Amniotic stem cell (primary cell): Measurements from ENCODE around the gene SPTLC2.
"Not testable (repeated sequence)": the region's sequence is repeated elsewhere in the genome, so short reads cannot be mapped to it uniquely, and the experiment has no call there.

Experiments
- DNase-seq: peaks from one replicate; lab custom pipeline; 2025; lab: John Stamatoyannopoulos, UW

The SPTLC2 gene

DNA sequence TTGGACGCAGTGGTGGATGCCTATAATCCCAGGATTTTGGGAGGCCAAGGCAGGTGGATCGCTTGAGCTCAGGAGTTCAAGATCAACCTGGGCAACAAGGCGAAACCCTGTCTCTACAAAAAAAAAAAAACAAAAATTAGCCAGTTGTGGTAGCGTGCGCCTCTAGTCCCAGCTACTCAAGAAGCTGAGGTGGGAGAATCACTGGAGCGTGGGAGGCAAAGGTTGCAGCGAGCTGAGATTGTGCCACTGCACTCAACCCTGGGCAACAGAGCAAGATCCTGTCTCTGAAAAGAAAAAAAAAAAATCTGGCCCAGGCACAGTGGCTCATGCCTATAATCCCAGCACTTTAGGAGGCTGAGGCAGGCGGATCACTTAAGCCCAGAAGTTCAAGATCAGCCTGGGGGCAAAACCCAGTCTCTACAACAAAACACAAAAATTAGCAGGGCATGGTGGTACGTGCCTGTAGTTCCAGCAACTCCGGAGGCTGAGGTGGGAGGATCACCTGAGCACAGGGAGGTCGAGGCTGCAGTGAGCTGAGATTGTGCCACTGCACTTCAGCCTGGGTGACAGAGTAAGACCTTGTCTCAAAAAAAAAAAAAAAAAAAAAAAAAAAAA, 27.9 kb downstream of the SPTLC2 start:
- DNase-seq: not testable (repeated sequence)

DNA sequence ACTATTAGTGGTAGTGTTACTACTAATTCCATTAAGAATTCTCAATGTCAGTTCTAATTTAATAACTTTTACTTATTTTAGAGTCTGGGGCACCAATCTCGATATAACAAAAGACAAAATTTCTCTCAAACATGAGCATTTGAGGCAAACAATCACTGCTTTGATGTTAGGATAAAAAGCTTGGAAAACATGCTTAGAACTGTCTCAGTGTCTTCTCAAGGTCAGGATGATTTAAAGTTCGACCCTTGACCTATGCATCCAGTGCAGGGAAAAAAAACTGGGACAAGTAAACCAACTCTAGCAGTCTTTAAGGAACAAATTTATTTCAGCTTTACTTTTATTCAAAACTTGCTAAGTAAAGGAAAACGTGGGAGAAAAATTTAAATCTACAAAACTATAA, 31.1 kb downstream of the SPTLC2 start:
- DNase-seq: no peak

DNA sequence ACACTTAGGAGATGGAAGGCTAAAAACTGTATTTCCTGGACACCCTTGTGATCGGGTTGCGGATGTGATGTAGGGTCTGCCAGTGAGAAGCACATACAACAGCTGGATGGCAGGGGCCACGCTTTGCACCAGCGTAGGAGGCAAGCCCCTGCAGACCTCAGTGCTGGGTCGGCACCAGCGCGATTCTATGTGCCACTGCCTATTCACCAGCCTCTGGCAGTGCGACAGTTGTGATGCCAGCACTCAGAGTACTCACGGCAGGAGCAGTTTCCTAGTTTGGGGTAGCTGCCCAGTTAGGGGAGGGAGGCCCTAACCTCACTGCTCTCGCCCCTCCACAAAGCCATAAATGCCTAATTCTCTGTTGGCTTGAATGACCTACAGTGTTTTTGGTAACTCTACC, 31.6 kb downstream of the SPTLC2 start:
- DNase-seq: no peak

DNA sequence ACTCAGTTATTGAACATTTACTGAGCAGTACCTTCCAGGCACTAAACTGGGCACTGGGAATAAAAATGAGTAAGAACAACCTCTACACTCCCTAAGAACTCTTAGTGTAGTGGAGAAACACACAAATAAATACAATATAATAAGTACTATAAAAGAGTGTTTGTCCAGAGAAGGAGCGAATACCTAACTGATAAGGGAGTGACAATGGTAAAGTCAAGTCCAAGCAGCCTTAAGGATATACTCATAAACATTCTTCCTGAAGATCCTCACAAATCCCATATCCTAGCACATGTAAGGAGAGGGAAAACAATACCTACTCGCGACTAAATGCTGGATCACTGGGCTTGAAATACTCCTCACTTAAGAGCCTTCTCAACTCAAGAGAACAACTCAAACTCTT, 32.8 kb downstream of the SPTLC2 start:
- DNase-seq: no peak

GRCh38 chr14:77582511-77582910, 33.9 kb downstream of the SPTLC2 start:
- no peak for DNase-seq

DNA sequence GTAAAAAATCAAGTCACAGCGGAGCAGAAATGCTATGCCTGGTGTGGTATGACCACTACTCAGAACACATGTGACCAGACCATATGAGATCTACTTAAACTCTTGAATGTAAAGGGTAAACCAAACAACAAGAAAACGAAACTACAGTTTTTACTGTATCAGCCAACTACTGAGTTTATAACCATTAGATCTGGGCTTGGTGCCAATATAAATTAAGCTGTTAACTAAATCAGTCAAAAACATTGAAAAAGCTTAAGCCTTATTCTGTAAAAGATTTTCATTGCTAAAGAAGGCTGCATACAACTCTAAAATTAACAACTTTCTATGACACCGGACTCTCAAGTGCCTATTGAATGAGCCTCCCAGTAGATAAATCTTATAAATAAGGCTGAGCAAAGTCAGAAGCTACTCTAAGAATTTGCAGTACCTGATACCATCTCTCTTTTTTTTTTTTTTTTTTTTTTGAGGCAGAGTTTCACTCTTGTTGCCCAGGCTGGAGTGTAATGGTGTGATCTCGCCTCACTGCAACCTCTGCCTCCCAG, 35.4 kb downstream of the SPTLC2 start:
- peak; percentile 45 for DNase-seq

- DNase-seq: no peak
Measured at GRCh38 chr14:77580477-77580876, 36.0 kb downstream of the SPTLC2 start.

- DNase-seq: no peak
Measured at GRCh38 chr14:77579780-77580179, 36.7 kb downstream of the SPTLC2 start.

DNA sequence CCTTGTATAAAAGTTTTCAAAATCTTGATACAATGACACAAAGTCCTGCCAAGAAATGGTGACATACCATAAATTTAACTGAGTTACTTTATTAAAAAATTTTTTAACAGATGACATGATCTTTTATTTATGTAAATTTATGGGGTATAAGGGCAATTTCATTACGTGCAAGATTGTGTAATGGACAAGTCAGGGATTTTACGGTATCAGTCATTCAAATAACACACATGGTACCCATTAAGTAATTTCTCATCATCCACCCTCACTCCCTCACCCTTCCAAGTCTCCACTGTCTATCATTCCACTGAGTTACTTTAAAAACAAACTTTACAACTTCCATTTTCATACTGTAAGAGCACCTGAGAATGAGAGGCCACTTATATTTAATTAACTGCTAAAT, 37.4 kb downstream of the SPTLC2 start:
- DNase-seq: no peak

DNA sequence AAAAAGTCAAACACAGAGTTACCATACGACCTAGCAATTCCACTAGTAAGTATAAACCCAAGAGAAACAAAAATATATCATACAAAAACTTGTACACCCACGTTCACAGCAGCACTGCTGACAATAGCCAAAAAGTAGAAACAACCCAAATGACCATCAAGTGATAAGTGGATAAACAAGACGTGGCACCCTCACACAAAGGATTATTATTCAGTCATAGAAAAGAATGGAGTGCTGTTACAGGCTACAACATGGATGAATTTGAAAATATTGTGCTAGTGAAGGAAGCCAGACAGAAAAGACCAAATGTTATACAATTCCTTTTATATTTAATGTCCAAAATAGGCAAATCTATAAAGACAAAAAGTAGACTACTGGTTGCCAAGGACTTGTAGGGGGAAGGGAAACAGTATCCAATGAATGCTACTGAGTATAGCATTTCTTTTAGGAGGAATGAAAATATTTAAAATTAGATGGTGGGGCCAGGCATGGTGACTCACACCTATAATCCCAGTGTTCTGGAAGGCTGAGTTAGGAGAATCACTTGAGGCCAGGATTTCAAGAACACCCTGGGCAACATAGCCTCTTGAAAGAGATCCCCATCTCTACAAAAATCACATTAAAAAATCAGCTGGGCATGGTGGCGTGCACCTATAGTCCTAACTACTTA, 41.9 kb downstream of the SPTLC2 start:
- DNase-seq: no peak

DNA sequence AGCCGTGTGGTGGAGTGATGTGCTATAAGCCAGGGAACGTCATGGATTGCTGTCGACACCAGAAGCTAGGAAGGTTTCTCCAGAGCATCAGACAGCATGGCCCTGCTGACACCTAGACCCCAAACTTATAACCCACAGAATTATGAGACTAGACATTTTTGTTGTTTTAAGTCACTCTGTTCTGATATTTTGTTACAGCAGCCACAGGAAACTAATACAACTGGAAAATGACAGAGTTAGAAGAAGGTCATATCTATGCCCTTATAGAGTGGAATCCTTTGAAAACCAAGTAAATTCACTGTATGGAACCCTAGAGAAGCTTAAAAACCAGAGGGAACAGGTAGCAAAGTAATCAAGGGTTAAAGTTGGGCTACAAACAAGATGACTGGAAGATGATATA, 42.5 kb downstream of the SPTLC2 start:
- DNase-seq: no peak

DNA sequence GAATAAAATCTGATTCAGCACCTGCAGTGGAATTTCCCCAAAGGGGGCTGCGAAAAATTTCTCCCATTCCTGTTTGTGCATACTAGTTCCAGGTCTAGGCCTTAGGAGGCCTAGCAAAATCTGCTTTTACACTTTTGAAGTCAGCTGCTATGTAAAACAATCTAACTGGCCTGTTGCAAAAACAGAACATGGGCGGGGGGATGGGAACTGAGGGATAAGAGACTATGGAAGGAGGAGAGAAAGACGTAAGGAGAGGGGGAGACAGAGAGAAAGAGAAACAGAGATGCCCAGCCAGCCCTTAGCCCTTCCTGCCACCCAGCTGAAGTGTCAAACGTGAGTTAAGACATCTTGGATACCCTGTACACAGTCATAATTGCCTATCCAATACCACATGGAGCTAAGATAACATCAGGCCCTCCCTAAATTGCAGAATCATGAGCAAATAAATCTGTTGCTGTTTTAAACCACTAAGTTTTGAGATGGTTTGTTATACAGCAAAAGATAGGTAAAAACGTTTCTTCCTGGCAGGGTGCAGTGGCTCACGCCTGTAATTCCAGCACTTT, 45.6 kb downstream of the SPTLC2 start:
- no peak for DNase-seq

DNA sequence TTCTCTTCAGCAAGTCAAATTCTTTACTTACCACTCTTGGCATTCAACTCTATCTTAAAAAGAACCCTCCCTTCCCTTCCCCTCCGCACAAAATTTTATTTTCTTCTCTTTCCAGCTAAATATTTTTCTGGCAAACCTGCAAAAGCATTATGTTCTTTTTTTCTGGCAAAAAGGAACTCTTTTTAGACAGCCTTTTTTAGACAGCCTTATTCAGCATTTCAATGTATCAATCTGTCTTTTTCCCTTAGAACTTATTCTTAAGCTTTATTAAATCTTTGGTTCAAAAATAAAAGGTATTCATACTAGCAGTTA, 50.5 kb downstream of the SPTLC2 start:
- DNase-seq: no peak

DNA sequence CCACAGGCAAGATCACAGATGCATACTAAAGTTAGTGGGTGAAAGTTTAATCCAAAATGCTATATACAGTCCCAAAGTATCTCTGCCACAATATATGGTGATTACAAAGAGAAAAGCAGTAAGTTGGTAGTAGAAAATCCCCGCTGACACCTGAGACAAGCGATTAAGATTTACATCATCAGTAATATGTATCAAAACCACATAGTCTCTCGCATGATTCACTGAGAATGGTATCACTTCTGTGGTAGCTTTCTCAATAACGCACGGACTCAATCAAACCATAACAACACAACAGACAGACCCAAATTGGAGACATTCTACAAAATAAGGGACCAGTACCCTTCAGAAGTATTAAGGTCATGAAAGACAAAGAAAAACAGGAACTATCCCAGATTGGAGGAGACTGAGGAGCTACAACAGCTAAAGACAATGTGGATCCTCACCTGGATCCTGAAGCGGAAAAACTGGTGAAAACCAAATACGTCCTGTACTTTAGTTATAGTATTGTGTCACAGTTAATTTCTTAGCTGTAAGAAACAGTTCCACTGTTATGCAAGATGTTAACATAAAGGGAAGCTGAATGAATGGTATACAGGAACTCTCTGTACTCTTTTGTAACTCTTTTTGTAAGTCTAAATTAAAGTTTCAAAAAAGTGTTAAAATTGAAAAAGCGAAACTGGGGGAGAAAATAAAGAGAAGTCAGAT, 51.0 kb downstream of the SPTLC2 start:
- DNase-seq: no peak

- DNase-seq: peak; percentile 42
Measured at GRCh38 chr14:77562681-77563080, 53.8 kb downstream of the SPTLC2 start.

DNA sequence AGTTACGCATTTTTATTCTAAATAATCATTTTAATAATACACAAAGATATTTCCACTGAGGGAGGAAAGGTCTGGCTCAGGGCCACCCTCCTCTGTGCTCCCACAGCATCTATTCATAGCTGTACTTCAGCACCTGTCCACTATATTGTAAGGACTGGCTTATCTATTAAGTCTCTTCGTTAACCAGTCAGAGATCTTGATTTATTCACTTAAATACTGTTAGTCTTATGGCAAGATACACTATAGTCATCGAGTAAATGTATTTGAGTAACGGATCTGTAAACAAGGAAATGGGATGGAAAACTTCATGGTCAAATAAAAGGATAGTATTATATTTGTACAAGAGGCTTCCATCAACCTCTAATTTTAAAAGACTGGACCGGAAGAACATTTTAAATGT, 54.6 kb downstream of the SPTLC2 start:
- no peak for DNase-seq

DNA sequence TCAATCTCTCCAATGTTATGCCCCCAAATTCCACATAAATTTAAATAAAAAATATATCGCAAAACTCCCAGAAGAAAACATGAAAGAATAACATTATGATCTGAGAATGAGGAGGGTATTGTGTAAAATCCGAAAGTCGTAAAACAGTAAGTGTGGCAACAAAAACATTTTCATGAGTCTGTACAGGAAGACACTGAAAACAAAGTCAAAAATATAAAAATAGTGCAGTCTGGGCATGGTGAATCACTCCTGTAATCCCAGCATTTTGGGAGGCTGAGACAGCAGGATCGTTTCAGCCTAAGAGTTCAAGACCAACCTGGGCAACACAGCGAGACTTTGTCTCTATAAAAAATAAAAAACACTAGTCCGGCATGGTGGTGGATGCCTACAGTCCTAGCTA, 57.1 kb downstream of the SPTLC2 start:
- DNase-seq: no peak

DNA sequence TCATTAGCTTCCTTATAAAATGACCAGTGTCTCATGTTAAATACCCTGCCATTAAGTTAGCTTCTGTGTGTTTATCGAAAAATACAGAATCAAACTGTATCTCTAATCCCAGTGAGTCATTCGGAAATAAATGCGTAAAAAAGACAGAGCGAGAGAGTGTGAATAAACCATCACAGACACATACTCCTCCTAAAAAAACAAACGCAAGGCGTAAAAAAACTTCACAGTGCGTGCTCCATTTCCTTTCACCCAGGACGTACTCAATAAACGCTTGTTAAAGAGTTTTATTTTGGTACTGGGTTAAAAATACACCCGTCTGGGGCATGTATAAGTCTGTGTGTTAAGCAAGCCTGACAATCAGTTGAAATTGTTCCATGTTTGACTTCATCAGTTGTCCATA, 59.0 kb downstream of the SPTLC2 start:
- no peak for DNase-seq

DNA sequence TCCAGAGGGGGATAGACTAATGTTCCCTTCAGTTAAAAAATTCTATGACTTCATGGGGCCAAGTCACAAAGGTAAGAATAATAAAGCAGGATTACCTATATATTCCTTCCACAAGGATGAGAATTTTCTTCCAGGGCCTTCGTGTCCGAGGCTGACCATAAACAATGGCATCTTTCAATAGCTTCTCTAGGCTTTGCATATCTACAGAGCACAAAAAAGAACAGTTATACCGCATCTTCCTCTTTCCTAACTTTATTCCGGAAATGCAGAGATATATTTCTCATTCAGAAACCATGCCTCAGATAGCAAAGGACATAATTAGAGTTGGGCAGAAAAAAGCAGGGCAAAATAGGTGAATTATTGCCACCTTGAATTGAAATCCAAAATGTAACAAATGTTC, 59.5 kb downstream of the SPTLC2 start:
- no peak for DNase-seq

DNA sequence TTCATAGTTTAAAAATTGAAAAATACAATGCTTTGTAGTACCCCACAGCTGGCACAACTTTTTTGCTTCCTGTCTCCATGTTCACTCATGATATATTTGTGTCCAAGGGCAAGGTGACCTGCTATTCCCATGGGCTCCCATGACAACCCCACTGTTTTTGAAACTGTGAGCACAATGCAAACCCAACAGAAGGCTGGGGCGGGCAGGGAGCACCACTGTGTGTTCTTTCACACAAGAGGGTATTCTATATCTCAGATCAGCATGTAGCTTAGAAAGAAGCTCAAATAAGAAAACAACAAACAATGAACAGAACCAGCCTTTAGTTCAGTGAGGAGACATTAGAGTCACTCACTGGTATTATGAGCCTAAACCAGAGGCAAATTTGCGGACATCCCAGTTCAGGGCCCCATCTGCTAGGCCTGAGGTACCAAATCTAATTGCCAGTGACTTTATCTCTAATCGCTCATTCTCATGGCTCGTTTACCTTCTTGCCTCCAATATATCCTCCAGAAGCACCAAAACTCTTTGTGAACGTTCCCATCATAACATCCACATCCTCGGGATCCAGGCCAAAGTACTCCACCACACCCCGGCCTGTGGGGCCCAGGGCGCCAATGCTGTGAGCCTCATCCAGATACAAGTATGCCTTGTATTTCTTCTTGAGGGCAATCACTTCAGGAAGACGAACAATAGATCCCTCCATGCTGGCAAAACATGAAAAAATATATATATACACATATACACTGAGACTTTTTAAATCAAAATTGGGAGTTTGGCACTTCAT, 61.4 kb downstream of the SPTLC2 start:
- no peak for DNase-seq

DNA sequence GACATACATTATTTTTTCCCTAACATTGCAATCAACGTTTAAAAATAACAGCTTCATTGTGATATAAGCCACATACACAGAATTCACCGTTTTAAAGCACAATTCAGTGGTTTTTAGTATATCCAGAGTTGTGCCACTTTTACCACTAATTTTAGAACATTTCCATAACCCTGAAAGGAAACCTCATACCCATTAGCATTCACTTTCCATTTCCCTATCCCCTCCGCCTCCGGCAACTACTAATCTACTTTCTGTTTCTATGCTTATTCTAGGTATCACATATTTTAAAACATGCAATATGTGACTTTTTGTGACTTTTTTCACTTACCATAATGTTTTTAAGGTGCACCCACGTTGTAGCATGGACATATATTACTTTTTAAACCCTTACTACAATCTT, 62.2 kb downstream of the SPTLC2 start:
- DNase-seq: no peak

DNA sequence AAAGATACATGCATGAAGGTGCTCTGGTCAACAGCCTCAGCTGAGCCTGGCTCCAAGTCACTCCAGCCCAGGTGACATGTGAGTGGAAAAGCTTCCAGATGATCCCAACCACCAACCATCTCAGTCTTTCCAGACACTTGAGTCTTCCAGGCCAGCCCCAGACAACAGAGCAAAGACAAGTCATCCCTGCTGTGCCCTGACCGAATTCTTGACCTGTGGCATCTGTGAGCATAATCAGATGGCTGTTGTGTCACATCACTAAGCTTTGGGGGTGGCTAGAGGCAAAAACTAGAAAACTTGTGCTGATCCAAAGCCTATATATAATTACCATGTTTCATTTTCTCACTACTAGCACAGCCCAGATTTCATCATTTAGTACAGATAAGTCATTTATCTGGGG, 67.0 kb downstream of the SPTLC2 start:
- DNase-seq: no peak
